HG03575 (cell line): ENCODE results near the gene TTC21A.
A peak's percentile ranks its signal among the peaks of the same experiment; 100 is the strongest.

ENCODE experiments used
- ATAC-seq: cut with Tn5 transposase; IDR thresholded peaks from one replicate; pipeline ENCODE4 v1.9.1; 2021; ENCODE audit not compliant: unreplicated experiment, insufficient number of reproducible peaks, low FRiP score; ENCODE audit errors: extremely low read depth

The TTC21A gene

DNA sequence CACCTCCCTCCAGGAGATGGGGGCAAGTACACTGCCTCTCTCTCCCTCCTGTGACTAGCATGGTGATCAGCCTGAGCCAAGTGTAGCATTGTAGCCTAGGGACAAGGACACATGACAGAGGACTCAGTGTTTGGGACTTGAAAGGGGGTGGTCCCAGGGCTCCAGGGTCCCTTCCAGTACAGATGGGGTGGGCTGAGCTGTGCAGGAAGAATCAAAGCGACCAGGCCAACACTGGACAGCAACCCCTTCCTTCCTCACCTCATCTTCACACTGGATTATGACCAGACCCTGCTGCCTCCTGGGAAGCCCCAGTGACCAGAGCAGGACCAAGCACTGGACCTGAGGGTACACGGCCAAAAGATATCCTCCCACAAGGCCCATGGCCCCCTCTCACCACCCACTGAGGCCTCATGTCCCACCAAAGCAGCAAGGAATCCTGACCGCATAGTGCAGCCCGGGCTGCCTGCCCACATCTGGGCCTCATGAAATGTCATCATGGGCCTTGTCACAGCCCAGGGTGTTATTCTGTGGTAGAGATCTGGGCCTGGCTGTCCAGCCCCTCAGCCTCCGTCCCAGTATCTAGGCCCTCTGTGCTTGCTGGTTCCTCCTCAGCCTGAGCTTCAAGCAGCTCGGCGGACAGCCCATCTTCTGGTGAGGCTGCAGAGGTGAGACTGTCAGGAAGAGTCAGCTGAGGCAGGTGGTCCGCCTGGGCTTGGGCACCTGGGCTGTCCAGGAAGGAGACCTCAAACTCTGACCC is 9.6 kb upstream of the TTC21A start:
- no peak for ATAC-seq

DNA sequence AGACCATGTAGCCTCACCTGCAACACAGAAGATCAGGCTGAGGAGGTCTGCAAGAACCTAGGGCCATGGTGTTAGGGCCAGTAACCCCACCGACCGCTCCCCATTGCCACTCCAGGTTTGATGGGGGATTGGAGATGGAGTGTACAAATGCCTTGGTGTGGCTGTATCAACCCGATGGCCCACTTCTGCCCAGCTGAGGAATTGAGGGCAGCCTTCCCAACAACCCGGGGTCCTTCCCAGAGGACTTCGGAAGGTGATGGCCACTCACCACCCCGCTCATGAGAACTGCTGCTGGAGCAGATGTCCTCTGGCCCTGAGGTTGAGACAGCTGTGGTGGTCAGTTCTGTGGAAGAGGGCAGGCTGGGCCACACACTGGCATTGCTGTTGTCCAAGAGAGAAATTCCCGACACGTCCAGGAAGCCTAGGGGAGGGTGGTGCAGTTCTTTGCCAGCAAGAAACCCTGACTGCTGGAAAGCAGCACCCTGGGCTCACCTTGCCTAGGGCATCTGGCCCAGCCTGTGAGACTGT is 8.9 kb upstream of the TTC21A start:
- ATAC-seq, result no peak

DNA sequence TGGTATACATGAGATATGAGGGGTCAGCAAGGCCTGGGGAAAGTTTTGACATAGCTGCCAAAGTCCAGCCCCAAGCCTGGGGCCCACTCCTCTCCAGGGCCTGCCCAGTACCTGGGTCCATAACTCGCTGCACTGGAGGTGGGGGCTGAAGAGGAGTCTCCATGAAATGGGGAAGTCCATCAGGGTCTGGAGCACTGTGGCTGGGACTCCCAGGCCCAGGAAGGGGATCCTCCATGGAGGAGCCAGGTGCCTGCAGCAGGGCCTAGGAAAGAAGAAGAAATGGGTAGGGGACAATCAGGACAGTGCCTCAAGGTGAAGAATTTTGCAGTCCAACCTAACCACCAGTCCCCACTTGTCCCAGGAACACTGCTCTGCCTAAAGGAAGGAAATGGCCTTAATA is 8.2 kb upstream of the TTC21A start:
- no peak for ATAC-seq

DNA sequence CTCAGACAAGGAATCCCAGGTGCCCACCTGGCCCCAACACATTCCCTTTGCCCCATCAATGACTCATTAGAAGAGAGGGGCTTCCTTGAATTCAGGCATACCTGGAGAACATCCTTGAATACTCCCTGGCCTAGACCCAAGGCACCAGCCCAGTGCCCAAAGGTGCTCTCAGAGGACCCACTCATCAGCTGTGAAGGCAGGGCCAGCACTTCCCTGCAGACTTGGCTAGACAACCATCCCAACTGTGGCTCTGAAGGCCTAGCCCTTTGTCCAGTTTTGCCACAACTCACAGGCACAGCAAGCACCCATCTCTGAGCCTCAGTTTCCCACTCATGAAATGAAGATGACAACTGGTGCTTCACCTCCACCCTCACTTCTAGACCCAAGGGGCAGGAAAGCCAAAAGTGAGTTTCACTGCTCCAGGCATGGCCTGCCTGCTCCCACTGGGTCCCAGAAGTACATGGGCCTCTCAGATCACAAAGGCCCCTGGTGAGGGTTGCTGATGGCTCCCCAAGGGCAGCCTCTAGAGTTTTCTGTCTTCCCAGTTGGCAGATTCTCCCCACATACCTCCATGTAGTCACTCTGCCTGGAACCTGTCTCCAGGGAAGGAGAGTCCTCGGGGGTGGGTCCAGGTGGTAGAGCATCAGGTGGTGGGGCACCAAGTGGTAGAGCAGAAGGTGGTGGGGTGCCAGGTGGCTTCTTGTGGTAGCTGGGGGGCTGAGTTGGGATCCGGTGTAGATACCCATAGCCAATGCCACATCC is 7.6 kb upstream of the TTC21A start:
- ATAC-seq, result no peak

DNA sequence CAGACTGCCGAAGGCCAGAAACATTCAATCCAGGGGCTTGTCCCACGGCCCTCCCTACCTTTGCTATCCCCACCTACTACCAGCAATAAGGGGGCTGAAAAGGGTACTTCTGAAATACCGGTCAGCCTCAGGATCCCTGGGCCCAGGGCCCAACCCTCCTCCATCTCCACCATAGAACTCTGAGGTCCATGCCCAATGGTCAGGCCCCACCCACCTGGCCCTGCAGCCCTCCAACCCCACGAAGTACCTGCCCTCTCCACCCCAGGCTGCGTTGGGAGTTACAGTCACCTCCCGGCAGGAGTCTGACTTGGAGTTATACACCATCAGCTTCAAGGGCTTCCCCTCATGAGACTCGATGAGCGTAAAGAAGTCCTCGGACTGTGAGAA is 7.0 kb upstream of the TTC21A start:
- no peak for ATAC-seq

DNA sequence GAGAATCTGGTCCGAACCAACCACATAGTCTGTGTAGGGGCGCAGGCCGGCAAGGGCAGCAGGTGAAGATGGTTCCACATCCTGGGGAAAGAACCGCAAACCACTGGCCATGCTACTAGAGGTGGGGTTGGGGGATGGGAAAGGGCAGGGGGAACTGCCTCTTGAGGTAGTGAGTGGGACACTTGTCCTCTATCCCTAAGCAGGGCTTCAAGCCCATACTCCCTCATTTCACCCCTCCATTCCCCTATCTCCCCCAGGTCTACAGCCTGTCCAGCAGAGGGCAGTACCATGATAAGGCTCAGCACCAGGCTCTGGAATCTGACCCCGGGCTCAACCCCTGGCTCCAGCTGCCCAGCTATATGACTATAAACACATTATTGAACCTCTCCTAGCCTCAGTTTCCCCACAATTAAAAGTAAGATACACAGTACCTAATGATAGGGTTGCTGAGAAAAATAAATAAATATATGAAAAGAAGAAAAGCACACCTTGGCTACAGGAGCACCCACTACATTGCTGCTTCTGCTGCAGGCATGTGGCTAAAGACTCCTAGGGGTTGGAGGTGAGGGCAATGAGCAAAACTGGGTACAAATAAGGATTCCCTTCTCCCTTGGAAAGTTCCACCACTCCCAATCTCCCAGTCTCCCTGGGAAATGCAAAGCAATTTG is 6.3 kb upstream of the TTC21A start:
- no peak for ATAC-seq

DNA sequence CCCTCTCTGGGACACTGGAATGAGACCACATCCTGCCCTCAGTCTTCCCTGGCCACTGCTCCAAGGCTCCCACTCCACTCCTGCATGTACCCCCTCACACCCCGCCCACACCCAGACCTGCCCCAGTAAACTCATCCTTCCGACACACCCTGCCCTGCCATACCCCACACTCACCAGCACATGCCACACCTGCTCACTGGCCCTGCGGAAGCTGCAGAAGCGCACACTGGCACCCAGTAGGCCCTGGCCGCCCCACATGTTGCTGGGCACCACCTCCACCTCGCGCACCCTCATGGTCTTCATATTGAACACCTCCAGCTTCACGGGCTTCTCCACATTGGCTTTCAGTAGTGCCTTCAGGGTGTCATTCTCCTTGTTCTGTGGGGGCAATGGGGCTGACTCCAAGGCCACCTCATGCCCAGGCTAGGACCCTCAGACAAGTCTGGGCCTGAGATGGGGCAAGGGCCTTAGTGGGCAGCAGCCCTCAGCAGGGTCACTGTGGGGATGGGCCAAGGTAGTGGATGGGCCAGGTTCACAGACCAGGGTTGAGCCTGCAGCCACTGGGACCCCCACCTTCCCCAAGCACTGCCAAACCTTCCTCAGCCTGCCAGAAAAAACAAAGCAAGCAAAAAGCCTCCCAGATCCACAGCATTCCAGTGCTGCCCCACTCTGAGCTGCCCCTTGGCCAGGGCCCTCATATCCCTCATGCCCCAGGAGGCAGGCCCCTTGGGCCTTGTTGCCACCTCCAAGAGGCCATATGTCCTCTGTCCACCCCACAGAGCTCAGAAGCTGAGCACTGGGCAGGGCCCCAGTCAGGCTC is 4.8 kb upstream of the TTC21A start:
- no peak for ATAC-seq

DNA sequence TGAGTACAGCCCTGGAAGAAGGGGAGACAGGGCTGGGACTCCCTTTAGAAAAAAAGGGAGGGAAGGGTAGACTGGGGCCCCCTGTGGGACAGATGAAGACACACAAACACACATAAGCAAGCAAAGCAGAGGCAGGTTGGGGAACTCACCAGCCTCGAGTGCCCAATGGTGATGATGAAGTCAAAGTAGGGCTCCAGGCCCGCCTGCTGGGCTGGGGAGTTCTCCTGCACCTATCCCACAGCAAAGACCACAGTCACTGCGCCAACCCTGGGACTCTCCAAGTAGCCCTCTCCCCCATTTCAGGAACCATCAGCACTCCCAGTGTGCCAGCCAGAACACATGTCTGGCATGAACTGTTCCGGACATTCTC is 4.2 kb upstream of the TTC21A start:
- no peak for ATAC-seq

DNA sequence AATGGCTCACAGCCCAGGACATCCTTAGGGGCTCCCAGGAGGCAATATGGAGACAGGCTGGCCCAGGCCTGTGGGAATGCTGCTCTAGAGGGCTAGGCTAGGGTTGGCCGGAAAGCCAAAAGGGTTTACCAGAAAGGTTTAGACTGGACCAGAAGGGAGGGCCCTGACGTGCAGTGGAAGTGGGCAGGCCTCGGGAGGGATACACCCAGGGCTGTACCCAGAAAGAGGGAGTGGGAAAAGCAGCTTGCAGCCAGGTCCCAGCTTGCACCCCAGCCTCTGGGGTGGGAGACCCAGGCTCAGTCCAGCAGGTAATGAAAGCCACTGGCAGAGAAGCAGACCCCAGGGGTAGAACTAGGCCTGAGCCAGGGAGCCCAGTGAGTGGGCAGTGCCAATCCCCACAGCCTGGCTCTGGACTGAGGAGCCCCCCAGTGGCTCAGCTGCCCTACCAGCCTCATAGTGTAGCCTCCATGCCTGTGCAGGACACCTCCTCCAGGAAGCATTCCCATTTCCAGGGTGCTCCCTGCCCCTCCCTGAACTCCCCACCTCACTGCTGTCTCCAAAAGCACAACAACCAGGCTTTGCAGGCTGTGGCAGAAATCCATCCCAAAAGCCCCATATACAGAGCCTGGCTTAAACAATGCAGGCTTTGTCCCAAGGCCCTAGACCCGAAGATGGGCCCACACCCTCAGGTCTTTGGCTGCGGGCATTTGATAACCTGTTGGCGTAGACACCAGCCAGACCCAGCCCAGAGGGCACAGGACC is 3.5 kb upstream of the TTC21A start:
- no peak for ATAC-seq

DNA sequence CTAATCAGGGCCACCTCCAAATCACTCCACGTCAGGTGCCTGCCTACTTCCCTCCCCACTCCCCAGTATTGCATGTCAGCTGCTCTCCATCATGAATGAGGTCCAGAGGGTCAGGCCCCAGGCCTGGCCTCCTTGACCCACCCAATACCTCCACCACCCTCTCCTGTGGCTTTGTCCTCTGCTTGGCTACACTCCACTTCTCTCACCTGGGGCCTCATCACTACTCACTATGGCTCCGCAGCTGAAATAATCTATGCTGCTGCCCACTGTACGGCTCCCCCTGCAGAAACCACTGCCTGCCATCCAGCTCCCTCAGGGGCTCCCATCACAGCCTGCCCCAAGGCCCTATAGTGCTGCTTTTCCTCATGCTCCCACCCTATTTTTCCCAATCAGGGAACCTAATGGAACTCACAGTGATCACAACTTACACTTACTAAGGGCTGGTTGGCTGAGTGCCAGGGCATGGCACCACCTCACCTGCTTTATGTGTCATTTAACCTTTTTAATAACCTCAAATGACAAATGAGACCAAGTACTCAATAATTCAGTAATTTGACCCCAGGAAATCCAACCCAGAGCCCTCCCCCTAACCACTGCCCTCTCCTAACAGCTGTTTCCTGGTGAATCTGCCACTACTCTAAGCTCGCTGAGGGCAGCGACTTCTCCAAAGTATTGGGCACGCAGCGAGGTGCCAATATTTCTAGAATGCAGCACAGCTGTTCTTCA is 2.4 kb upstream of the TTC21A start:
- ATAC-seq, result no peak

DNA sequence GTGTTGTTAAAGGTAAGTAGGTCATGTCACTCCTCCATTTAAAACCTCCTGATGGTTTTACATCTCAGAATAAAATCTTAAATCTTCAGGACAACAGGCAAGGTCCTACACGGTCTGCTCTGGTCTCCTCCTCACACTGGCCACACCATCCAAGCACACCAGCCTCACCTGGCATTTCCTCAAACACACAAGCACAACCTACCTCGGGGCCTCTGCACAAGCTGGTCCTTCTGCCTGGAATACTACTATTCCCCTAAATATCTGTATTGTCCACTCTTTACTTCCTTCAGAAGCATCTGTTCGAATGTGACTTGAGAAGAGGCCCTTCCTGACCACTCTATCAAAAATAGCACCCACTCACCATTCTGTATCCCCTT is 1.8 kb upstream of the TTC21A start:
- ATAC-seq, result no peak

DNA sequence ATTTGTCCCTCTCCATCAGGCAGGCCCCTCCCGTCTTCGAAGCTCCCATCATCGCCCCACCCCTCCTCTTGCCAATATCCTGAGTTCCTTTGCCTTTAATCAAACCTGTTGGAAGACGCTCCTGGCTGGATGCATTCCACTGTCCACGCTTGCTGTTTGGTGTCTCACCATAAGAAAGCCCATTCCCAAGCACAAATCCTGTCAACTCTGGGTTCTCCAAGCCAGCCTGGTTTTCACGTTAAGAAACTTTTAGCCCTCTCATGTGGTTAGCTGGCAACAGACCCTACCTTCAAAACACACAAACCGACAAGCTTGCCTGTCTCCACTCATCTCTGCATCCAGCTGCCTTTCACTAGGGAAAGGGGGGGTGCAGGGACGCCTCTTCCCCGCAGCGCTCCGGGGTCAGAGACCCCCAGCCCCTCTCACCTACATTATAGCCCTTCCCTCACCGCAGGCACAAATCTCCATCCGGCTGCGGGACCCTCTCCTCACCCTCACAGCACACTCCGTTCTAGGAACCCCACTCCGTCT is 1.1 kb upstream of the TTC21A start:
- ATAC-seq, result no peak

DNA sequence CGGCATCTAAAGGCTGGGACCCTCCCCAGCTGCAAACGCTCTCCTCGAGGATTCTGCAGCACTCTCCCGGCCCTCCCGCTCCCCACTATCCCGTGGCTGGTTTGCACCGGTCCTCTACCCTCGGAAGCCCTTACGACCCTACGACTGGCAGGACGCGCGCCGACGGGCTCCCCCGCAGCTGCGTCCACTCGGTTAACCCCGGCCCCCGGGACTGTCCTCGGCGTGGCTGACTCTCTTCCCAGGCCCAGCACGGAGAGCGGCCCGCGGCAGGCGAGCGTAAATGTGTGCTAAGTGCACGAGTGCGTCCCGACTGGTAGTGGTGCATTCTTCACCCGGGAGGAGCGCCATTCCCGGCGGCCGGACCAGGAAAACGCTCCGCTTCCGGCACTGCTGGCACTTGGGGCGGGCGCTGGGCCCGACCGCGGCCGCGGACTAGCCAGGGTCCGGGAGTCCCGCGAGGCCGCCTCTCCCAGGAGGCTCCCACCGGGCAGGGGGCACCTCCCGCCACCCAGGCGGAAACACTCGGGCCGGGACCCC is 561 bp upstream of the TTC21A start:
- ATAC-seq, result no peak

DNA sequence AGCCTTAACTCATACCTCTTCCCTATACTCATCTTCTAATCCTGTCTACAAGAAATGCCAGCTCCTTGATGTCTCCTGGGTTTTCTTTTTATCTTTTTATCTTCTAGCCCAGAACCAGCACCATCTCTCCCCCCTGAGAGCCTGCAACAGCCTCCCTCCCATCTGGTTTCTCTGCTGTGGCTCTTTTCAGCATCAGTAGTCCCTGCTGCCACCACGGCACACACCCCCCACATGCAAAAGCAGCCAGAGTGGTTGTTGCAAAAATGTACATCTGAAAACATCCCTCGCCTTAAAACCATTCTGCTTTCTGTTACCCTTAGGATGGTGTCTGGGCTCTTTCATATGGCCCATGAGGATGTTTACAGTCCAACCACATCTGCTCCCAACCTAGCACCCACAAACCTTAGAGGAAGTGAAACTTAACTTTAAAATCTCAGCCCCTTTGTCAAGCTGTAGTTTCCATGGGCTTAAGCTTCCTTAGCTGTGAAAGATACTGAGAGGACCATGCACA is 775 bp downstream of the TTC21A start:
- ATAC-seq, result peak; percentile 87

DNA sequence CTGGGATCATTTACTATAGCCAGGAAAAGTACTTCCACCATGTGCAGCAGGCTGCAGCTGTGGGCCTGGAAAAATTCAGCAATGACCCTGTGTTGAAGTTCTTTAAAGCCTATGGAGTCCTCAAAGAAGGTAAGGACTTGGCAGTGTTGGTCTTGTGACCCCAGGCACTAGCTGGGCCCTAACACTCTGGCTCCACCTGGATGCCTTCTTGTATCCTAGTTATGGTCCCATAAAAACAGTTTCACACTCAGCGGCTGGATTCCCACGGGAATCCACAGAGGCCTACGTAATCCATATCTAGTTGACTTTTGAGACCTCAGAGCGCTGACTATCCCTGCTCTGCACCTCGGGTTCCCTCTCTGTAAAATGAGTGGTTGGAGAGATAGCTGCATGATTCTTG is 1.6 kb downstream of the TTC21A start:
- ATAC-seq, result no peak

DNA sequence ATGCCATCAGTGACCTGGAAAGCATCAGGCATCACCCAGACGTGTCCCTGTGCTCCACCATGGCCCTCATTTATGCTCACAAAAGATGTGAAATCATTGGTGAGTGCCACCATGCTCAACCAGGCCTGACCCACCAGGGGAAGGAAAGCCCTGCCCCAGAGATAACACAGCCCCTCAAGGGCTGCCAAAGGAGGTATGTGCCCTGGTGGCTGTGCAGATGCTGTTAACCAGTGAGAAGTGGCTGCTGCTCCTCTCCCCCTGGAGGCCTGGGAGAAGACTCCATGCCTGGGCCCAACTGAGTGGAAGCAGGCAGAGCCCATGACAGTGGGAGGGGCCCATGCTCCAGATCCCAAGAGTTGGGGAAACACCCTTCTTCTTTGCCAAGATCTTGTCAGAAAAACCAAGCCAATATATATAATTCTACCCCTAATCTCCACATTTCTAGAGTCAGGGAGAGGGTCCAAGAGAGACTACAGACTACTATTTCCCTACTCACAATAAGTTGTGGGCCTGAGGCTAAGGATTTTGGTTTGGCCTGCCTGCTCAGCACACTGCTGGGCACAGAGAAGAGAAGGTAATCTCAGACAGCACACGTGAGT is 2.7 kb downstream of the TTC21A start:
- ATAC-seq, result no peak

DNA sequence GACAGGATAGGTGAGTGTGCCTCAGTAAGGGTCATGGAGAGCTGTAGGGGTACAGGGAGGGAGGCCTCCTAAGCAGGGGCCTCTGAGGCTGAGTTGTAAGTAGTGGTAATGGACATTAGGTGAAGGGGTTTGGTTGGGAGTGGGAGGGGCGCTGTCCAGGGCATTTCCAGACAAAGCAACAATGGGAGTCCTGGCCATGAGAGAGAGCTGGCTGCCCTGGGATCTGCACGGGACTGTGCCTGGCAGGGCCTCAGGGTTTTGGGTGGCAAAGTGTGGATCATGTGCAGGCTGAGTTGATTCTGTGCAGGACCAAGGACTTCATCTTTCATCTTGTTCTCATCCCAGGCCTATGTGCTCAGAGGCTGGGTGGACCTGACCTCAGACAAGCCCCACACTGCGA is 4.6 kb downstream of the TTC21A start:
- ATAC-seq, result no peak
